ENCODE data around the gene MAP3K5.

The MAP3K5 gene

DNA sequence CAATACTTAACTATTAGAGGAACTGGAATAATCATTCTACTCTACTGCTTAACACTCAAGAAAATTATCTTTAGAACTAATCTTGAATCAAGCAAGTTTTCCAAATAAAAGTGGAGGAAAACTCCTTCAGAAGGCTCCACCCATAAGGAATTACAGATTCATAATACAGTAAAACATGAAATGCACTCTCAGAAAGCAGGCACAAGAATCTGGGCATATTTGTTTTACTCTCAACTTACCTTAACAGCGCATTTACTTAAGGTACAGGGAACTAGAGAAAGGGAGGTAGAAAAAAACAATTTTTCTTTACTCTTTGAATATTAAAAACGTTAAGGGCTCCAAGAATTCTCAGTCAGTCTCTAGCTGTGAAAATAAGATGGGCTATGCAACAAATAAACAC lies 140.3 kb downstream of the MAP3K5 start:
- DNase-seq (ENCODE audit: low read depth, low spot score): no peak

- DNase-seq (ENCODE audit: low read depth, low spot score): peak; percentile 24
Measured at GRCh38 chr6:136647363-136647852, 144.9 kb downstream of the MAP3K5 start.

DNA sequence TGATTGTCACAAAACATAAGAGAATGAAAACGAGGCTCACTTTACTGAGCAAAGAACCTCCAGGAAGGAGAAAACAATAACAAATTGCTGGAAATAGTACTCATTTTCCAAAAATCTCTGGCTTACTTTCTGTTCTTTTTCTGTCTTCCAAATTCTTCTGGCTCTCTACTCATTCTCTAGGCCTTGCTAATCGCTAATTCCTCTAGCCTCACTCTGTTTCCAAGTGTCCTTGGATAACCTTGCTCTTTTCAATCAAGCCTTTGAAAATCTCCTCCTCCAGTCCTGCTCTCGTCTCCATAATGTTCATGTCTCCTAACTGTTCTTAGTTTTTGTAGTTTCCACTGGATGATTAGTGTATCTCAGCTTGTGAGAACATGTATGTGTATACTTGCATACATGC lies 145.9 kb downstream of the MAP3K5 start:
- no peak for DNase-seq (ENCODE audit: low read depth, low spot score)

- DNase-seq (ENCODE audit: low read depth, low spot score): no peak
Measured at GRCh38 chr6:136644597-136644952, 147.7 kb downstream of the MAP3K5 start.

GRCh38 chr6:136643850-136644596 lies 148.3 kb downstream of the MAP3K5 start:
- DNase-seq (ENCODE audit: low read depth, low spot score): peak; percentile 63

- no peak for DNase-seq (ENCODE audit: low read depth, low spot score)
Measured at GRCh38 chr6:136641873-136642465, 150.3 kb downstream of the MAP3K5 start.

- no peak for DNase-seq (ENCODE audit: low read depth, low spot score)
Measured at GRCh38 chr6:136641166-136641565, 151.1 kb downstream of the MAP3K5 start.

GRCh38 chr6:136640132-136640915 lies 152.0 kb downstream of the MAP3K5 start:
- no peak for DNase-seq (ENCODE audit: low read depth, low spot score)

DNA sequence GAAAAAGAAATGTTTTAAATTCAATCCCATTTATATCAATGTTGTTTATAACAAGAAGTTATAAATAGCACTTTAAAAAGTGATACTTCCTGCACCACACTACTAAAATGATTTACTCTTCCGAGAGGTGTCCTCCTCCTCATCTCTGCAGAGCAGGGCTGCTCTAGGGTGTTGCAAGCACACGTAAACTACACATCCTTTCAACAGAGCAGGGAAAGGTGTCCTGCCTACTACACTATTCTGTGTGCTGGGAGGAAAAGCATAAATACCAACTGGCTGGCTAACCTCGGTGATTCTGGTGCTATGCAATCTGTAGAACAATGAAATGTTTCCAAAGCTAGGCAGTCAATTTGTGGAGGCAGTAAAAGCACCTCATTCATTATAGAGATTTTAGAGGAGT lies 152.6 kb downstream of the MAP3K5 start:
- no peak for DNase-seq (ENCODE audit: low read depth, low spot score)

DNA sequence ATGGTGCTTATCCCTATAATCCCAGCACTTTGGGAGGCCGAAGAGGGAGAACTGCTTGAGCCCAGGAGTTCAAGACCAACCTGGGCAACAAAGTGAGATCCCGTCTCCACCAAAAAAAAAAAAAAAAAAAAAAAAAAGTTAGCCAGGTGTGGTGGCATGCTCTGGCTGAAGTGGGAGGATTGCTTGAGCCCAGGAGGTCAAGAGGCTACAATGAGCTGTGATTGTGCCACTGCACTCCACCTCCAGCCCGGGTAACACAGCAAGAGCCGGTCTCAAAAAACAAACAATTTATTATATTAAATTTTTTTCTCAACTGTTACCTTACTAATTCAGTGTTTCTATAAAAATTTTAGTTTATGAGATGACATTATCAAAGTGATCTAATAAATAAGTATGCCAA lies 156.7 kb downstream of the MAP3K5 start:
- no peak for DNase-seq (ENCODE audit: low read depth, low spot score)

DNA sequence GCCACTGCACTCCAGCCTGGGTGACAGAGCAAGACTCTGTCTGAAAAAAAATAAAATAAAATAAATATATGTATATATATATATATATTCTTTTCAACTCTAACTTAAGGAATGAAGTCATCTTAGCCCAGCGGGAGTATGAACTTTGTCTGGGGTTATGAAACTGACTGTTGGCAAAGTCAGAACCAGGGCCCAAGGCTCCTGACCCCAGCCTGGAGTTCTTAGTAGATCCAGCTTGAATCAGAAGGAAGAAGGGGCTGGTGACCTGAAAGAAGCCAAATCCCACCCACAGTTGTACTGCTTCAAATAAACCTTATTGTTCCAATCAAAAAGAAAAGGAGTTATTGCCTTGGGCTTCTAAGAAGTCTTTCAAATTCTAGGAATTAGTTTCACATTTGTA lies 158.9 kb downstream of the MAP3K5 start:
- DNase-seq (ENCODE audit: low read depth, low spot score): no peak

- no peak for DNase-seq (ENCODE audit: low read depth, low spot score)
Measured at GRCh38 chr6:136628996-136629395, 163.3 kb downstream of the MAP3K5 start.

DNA sequence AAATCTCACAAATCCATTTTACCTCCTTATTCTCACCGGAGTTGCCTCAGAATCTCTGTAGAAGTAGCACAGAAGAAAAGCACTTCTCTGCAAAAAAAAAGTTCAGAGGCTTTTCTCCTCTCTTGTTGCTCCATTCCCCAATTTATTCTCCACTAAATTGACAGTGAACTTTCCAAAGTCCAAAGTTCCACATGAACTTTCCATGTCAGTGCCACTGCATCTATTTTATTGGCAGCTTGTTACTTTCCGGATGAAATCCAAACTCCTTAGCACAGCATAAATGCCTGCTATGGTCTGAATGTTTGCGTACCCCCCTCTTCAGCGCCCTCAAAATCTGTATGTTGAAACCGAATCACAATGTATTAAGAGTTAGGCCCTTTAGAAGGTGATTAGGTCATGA lies 165.1 kb downstream of the MAP3K5 start:
- DNase-seq (ENCODE audit: low read depth, low spot score): no peak

DNA sequence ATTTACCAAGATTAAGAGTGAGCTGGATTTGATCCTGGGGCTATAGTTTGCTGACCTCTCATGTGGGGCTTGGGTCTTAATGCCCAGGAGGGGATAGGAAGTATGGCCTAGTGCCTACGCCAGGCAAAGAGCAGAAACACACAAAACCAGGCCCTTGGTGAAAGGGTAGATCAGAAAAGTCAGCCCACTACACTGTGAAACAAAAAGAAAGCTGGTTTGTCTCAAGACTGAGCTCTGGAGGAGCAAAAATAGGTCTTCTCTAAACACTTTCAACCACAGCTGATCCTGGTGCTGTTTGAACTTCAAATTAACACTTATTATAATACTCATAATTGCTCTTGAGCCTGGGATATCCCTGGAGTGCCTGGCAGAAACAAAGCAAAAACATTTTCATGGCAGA lies 167.0 kb downstream of the MAP3K5 start:
- no peak for DNase-seq (ENCODE audit: low read depth, low spot score)

DNA sequence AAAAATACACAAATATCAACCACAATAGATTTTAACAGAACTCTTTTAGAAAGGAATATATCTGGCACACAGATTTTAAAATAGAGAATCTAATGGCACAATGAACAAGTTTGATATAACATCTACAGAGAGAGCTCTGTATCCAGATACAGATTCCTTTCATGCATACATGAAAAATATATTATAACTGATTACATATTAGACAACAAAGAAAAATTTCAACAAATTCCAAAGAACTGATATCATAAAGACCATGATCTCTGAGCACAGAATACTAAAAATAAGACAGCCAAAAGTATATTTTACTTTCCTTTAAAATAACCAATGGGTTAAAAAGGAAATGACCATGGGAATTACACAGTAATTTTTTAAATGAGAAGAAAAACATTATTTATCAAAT lies 167.9 kb downstream of the MAP3K5 start:
- no peak for DNase-seq (ENCODE audit: low read depth, low spot score)

GRCh38 chr6:136618086-136618485 lies 174.2 kb downstream of the MAP3K5 start:
- DNase-seq (ENCODE audit: low read depth, low spot score): no peak

GRCh38 chr6:136616527-136616926 lies 175.8 kb downstream of the MAP3K5 start:
- DNase-seq (ENCODE audit: low read depth, low spot score): no peak

DNA sequence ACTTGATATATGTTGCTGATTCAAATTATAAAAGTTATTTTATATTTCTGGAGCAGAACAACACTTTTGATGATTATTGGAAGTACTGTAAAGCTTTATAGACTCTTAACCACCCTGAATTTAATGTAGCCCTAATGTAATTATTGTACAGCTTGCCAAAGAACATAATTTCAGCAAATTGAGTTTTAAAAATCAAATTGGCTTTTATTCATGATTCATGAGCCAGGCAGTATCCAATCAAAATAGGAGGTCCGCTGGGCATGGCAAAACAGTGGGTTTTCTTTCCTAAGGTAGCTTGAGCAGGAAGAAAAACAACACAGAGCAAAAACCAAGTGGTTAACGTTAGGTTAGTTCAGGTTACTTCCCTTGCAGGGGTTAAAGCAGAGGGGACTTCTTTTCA lies 177.3 kb downstream of the MAP3K5 start:
- no peak for DNase-seq (ENCODE audit: low read depth, low spot score)

DNA sequence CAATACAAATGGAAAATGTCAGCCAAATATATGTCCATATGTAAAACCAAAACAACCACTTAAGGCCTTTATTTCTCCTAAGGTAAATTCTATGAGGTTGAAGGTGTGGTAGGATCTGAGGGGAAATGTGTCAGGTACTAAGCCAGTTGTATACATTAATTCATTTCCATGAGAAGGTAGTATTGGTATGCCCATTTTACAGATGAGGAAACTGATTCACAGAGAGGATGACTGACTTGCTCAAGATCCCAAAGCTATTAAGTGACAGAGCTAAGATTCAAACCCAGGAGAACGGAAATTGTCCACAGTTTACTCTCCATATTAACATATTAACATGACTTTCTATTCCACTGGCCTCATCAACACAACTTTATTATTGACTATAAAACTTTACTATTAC lies 177.9 kb downstream of the MAP3K5 start:
- DNase-seq (ENCODE audit: low read depth, low spot score): no peak

DNA sequence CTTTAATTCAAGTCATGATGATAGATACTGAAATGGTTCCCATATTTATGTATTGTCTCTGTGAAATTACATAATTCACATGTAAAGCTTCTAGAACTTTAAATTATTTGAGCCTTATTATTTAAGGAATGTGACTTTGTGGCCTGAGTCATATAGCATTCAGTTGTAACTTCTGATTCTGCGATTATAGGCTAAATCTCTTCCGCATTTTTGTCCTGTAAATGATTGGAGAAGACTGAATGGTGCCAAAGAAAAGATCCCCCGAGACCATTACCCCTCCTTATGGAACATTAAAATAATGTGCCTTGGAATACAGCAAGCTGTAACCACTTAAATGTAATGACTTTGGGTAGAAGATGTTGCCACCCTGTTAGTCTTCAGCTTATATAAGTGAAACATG lies 178.8 kb downstream of the MAP3K5 start:
- DNase-seq (ENCODE audit: low read depth, low spot score): no peak

DNA sequence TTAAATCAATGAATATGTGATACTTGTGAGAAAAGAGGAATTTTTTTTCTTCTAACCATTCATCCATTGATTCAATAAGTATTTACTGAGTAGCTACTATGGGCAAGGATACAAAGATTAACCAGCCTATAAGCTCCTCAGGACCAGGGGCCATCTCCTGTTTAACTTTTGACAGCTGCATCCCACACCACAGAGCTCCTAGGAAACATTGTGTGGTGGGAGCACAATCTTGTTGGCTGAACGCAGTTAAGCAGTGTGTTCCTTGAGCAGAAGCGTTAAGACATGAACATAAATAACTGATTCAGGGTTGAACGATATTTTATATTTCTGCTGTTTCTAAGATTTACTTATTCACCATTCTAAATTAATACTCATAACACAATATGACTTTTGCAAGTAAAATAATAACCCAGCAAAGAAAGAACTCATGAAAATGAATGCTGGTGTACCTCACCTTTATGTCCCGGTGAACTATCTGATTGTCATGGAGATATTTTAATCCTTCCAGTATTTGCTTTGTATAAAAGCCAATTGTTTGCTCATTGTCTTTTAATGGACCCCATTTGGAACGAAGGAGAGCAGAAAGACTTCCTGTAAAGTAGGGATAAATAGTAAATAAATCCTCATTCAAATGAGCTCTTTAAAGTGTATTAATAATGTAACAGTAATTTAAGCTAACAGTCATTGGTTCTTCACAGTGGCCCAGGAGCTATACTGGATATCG lies 179.4 kb downstream of the MAP3K5 start:
- DNase-seq (ENCODE audit: low read depth, low spot score): no peak

DNA sequence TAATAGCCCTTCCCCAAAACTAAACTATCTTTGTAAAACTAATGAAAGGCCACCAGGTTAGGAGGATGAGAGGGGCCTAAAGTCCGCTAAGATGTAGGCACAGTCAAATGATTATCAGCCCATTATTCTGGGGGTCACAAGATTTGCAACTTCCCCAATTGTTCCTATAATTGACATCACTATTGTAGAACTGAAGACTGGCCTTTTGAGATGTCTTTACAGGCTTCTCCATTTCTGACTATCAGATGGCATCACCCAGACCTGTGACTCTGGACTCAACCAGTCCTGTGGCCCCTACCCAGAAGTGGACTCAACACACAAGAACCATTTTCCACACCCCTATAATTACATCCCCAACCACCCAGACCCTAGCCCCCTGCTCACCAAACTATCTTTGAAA lies 180.5 kb downstream of the MAP3K5 start:
- no peak for DNase-seq (ENCODE audit: low read depth, low spot score)
